HUES48 (cell line): ENCODE measurements around the gene NPIPB13.
A peak's percentile ranks its signal among the peaks of the same experiment; 100 is the strongest.
"Not testable (repeated sequence)": the region's sequence is repeated elsewhere in the genome, so short reads cannot be mapped to it uniquely, and the experiment has no call there.

Experiments
- H3K27ac ChIP-seq: one replicate; pipeline ENCODE4 v1.7.0; 2013; ENCODE audit warnings: low read depth, low read length, inconsistent platforms
- H3K27me3 ChIP-seq: 2 replicates; pipeline ENCODE4 v1.6.1; 2013; ENCODE audit warnings: mild to moderate bottlenecking, low read length; ENCODE audit not compliant: control insufficient read depth, insufficient read depth
- H3K36me3 ChIP-seq: 2 replicates; pipeline ENCODE4 v1.6.1; 2013; ENCODE audit warnings: low read length; ENCODE audit not compliant: control insufficient read depth, insufficient read depth
- H3K4me1 ChIP-seq: 2 replicates; pipeline ENCODE4 v1.6.1; 2013; ENCODE audit warnings: mild to moderate bottlenecking, low read length; ENCODE audit not compliant: control insufficient read depth, insufficient read depth
- H3K4me3 ChIP-seq: 2 replicates; pipeline ENCODE4 v1.5.1; 2013; ENCODE audit warnings: mild to moderate bottlenecking, low read depth, low read length
- H3K9ac ChIP-seq: 2 replicates; pipeline ENCODE4 v1.6.1; 2013; ENCODE audit warnings: mild to moderate bottlenecking, low read depth, low read length, moderate library complexity
- H3K9me3 ChIP-seq: 2 replicates; pipeline ENCODE4 v1.6.1; 2013; ENCODE audit warnings: low read length; ENCODE audit not compliant: control insufficient read depth, insufficient read depth

NPIPB13 gene

GRCh38 chr16:30248379-30248778 is at the start of gene NPIPB13:
Gene NPIPB13, minus strand, starts transcription at chr16:30248479. Its CDS starts 2,906 bp downstream, at chr16:30245573.
- H3K4me3 ChIP-seq, H3K36me3 ChIP-seq, H3K4me1 ChIP-seq, H3K9ac ChIP-seq, H3K27me3 ChIP-seq, H3K9me3 ChIP-seq, H3K27ac ChIP-seq: not testable (repeated sequence)

GRCh38 chr16:30282357-30282756 is 34.1 kb upstream of the NPIPB13 start:
- not testable (repeated sequence) for H3K9me3 ChIP-seq, H3K9ac ChIP-seq, H3K4me3 ChIP-seq, H3K27me3 ChIP-seq, H3K27ac ChIP-seq, H3K4me1 ChIP-seq, H3K36me3 ChIP-seq

- not testable (repeated sequence) for H3K36me3 ChIP-seq, H3K4me1 ChIP-seq, H3K9me3 ChIP-seq, H3K4me3 ChIP-seq, H3K27ac ChIP-seq, H3K27me3 ChIP-seq, H3K9ac ChIP-seq
Measured at GRCh38 chr16:30278523-30278922, 30.2 kb upstream of the NPIPB13 start.

GRCh38 chr16:30217082-30217481 is 31.2 kb downstream of the NPIPB13 start:
- not testable (repeated sequence) for H3K4me3 ChIP-seq, H3K4me1 ChIP-seq, H3K9ac ChIP-seq, H3K9me3 ChIP-seq, H3K27ac ChIP-seq, H3K36me3 ChIP-seq, H3K27me3 ChIP-seq

GRCh38 chr16:30211414-30211813 is 36.9 kb downstream of the NPIPB13 start:
- not testable (repeated sequence) for H3K4me3 ChIP-seq, H3K27me3 ChIP-seq, H3K36me3 ChIP-seq, H3K4me1 ChIP-seq, H3K9me3 ChIP-seq, H3K9ac ChIP-seq, H3K27ac ChIP-seq

- H3K4me3 ChIP-seq, H3K27ac ChIP-seq, H3K9me3 ChIP-seq, H3K4me1 ChIP-seq, H3K27me3 ChIP-seq, H3K9ac ChIP-seq, H3K36me3 ChIP-seq: not testable (repeated sequence)
Measured at GRCh38 chr16:30209032-30209431, 39.2 kb downstream of the NPIPB13 start.

- H3K9ac ChIP-seq, H3K9me3 ChIP-seq, H3K4me3 ChIP-seq, H3K4me1 ChIP-seq, H3K36me3 ChIP-seq, H3K27ac ChIP-seq, H3K27me3 ChIP-seq: not testable (repeated sequence)
Measured at GRCh38 chr16:30207063-30207704, 41.1 kb downstream of the NPIPB13 start.

GRCh38 chr16:30206252-30206651 is 42.0 kb downstream of the NPIPB13 start:
- peak overlapping the region; percentile 47; the same call in 1 of the 2 replicates for H3K4me3 ChIP-seq
- H3K9me3 ChIP-seq, H3K27me3 ChIP-seq, H3K27ac ChIP-seq, H3K4me1 ChIP-seq, H3K36me3 ChIP-seq, H3K9ac ChIP-seq: not testable (repeated sequence)

GRCh38 chr16:30205541-30206236 is 42.6 kb downstream of the NPIPB13 start:
- not testable (repeated sequence) for H3K27ac ChIP-seq, H3K4me1 ChIP-seq, H3K9ac ChIP-seq, H3K9me3 ChIP-seq, H3K27me3 ChIP-seq, H3K36me3 ChIP-seq
- peak overlapping the region; percentile 47; the same call in 1 of the 2 replicates for H3K4me3 ChIP-seq

GRCh38 chr16:30199608-30200343 is 48.5 kb downstream of the NPIPB13 start:
- H3K9ac ChIP-seq, H3K27me3 ChIP-seq, H3K4me1 ChIP-seq, H3K4me3 ChIP-seq, H3K36me3 ChIP-seq, H3K9me3 ChIP-seq, H3K27ac ChIP-seq: not testable (repeated sequence)

- not testable (repeated sequence) for H3K9ac ChIP-seq, H3K36me3 ChIP-seq, H3K4me1 ChIP-seq, H3K27me3 ChIP-seq, H3K9me3 ChIP-seq, H3K4me3 ChIP-seq, H3K27ac ChIP-seq
Measured at GRCh38 chr16:30199049-30199448, 49.2 kb downstream of the NPIPB13 start, which contains the start of gene SULT1A3. Gene SULT1A3, plus strand, starts transcription at chr16:30199255. Its CDS starts 1,474 bp downstream, at chr16:30200729.
